Large intestine (tissue), 3 donors: ENCODE results near the gene NR1H4. TPM values are rescaled to one million over a fixed set of nuclear protein-coding genes. Genes with fewer than 3 reads are reported as not detected.
"Not testable (repeated sequence)": the region's sequence is repeated elsewhere in the genome, so short reads cannot be mapped to it uniquely, and the experiment has no call there.

Experiments used
- DNase-seq, 2 donors: peaks; one replicate each; pipeline versions ENCODE4 v3.0.0 to v3.0.0-alpha.2; 2013
- H3K27ac ChIP-seq: one replicate; pipeline ENCODE4 v1.5.1; 2013; ENCODE audit warnings: low read length
- H3K27me3 ChIP-seq: 2 replicates; pipeline ENCODE4 v1.6.1; 2013; ENCODE audit warnings: low read length; ENCODE audit not compliant: control insufficient read depth, insufficient read depth
- H3K36me3 ChIP-seq: 2 replicates; pipeline ENCODE4 v1.6.1; 2013; ENCODE audit warnings: low read length; ENCODE audit not compliant: control insufficient read depth, insufficient read depth
- H3K4me1 ChIP-seq: one replicate; pipeline ENCODE4 v1.6.1; 2013; ENCODE audit warnings: low read length; ENCODE audit not compliant: control insufficient read depth, insufficient read depth
- H3K4me3 ChIP-seq: one replicate; pipeline ENCODE4 v1.5.1; 2013; ENCODE audit warnings: low read length
- H3K9me3 ChIP-seq: one replicate; pipeline ENCODE4 v1.6.1; 2013; ENCODE audit warnings: mild to moderate bottlenecking, low read depth, low read length, moderate library complexity; ENCODE audit not compliant: control insufficient read depth
- WGBS: methylation state at CpG from one replicate; pipeline ENCODE4 v1.1.5; 2013; ENCODE audit warnings: low lambda C conversion rate; ENCODE audit not compliant: insufficient coverage; 5-methylcytosine and 5-hydroxymethylcytosine counted together
- polyA plus RNA-seq: library from polyadenylated mRNA; unstranded; fragments of 120-200 nt; gene quantifications from one replicate; pipeline ENCODE4 v1.2.1, GENCODE V29; 2013

Gene NR1H4
- polyA plus RNA-seq, 1 donor: 76.9 TPM

- H3K36me3 ChIP-seq, H3K27me3 ChIP-seq, H3K9me3 ChIP-seq: not testable (repeated sequence)
- Histone ChIP-seq H3K4me1 (peaks cover 22% of the 10 kb centered on the region), H3K4me3 (peak overlapping the region; percentile 58), H3K27ac (peak overlapping the region; percentile 88)
- no CpG with 5 or more reads among the region's 4 CpGs for WGBS
- DNase-seq: peak in 1 of 2 donors; percentile 21
Observed at GRCh38 chr12:100502718-100503117, 29.1 kb downstream of the NR1H4 start.

- peak overlapping the region; percentile 58 for H3K4me3 ChIP-seq
- H3K27ac ChIP-seq: peak overlapping the region; percentile 88
- 30% methylated on average over 2 of the region's 6 CpGs for WGBS
- no peaks in the 10 kb centered on the region for H3K9me3 ChIP-seq
- DNase-seq: peak; percentile 53 to 85
- peaks cover 23% of the 10 kb centered on the region for H3K4me1 ChIP-seq
- no peaks in the 10 kb centered on the region for H3K36me3 ChIP-seq
- H3K27me3 ChIP-seq: no peaks in the 10 kb centered on the region
Observed at GRCh38 chr12:100503228-100503628, 29.6 kb downstream of the NR1H4 start.

- Histone ChIP-seq H3K27ac (peak overlapping the region; percentile 88), H3K9me3 (no peaks in the 10 kb centered on the region), H3K4me1 (peaks cover 22% of the 10 kb centered on the region), H3K4me3 (peak overlapping the region; percentile 58), H3K27me3 (no peaks in the 10 kb centered on the region), H3K36me3 (no peaks in the 10 kb centered on the region)
- DNase-seq: peak; percentile 55 to 80
- no CpG with 5 or more reads among the region's 1 CpG for WGBS
Observed at GRCh38 chr12:100504804-100505203, 31.1 kb downstream of the NR1H4 start.

- Histone ChIP-seq H3K4me1 (peaks cover 5% of the 10 kb centered on the region), H3K9me3 (no peaks in the 10 kb centered on the region), H3K36me3 (peaks cover 15% of the 10 kb centered on the region), H3K27me3 (no peaks in the 10 kb centered on the region), H3K27ac (no peak overlapping the region), H3K4me3 (no peak overlapping the region)
- WGBS: 100% methylated on average over 1 of the region's 4 CpGs
- DNase-seq: no peak
Observed at GRCh38 chr12:100508751-100509150, 35.1 kb downstream of the NR1H4 start.

- H3K4me3 ChIP-seq: no peak overlapping the region
- H3K27ac ChIP-seq: no peak overlapping the region
- DNase-seq: no peak
- peaks cover 3% of the 10 kb centered on the region for H3K4me1 ChIP-seq
- H3K9me3 ChIP-seq: no peaks in the 10 kb centered on the region
- peaks cover 21% of the 10 kb centered on the region for H3K36me3 ChIP-seq
- H3K27me3 ChIP-seq: no peaks in the 10 kb centered on the region
- WGBS: no CpG with 5 or more reads among the region's 3 CpGs
Observed at GRCh38 chr12:100512692-100513091, 39.0 kb downstream of the NR1H4 start.

GRCh38 chr12:100515968-100516367, 42.3 kb downstream of the NR1H4 start:
- no peak overlapping the region for H3K27ac ChIP-seq
- DNase-seq: no peak
- peaks cover 23% of the 10 kb centered on the region for H3K36me3 ChIP-seq
- no peaks in the 10 kb centered on the region for H3K27me3 ChIP-seq
- no peak overlapping the region for H3K4me3 ChIP-seq
- H3K4me1 ChIP-seq: no peaks in the 10 kb centered on the region
- 100% methylated on average over 3 of the region's 3 CpGs for WGBS
- H3K9me3 ChIP-seq: no peaks in the 10 kb centered on the region

GRCh38 chr12:100518376-100518775, 44.7 kb downstream of the NR1H4 start:
- 100% methylated on average over 1 of the region's 1 CpG for WGBS
- Histone ChIP-seq H3K27me3 (no peaks in the 10 kb centered on the region), H3K36me3 (peaks cover 14% of the 10 kb centered on the region), H3K4me3 (no peak overlapping the region), H3K9me3 (no peaks in the 10 kb centered on the region), H3K27ac (no peak overlapping the region), H3K4me1 (no peaks in the 10 kb centered on the region)
- DNase-seq: no peak

- no peaks in the 10 kb centered on the region for H3K27me3 ChIP-seq
- no peak overlapping the region for H3K4me3 ChIP-seq
- 80% methylated on average over 1 of the region's 10 CpGs for WGBS
- H3K9me3 ChIP-seq: no peaks in the 10 kb centered on the region
- H3K36me3 ChIP-seq: peaks cover 17% of the 10 kb centered on the region
- H3K4me1 ChIP-seq: peaks cover 4% of the 10 kb centered on the region
- no peak overlapping the region for H3K27ac ChIP-seq
- DNase-seq: no peak
Observed at GRCh38 chr12:100520048-100520769, 46.5 kb downstream of the NR1H4 start.

GRCh38 chr12:100521958-100522357, 48.3 kb downstream of the NR1H4 start:
- Histone ChIP-seq H3K9me3 (no peaks in the 10 kb centered on the region), H3K27me3 (no peaks in the 10 kb centered on the region), H3K4me3 (no peak overlapping the region), H3K4me1 (peaks cover 4% of the 10 kb centered on the region), H3K27ac (no peak overlapping the region), H3K36me3 (peaks cover 21% of the 10 kb centered on the region)
- no peak for DNase-seq
- WGBS: no CpG with 5 or more reads among the region's 1 CpG

- peak; percentile 30 to 63 for DNase-seq
- Histone ChIP-seq H3K9me3 (no peaks in the 10 kb centered on the region), H3K27ac (peak overlapping the region; percentile 92), H3K4me1 (peaks cover 20% of the 10 kb centered on the region), H3K36me3 (peaks cover 26% of the 10 kb centered on the region), H3K4me3 (no peak overlapping the region), H3K27me3 (no peaks in the 10 kb centered on the region)
- WGBS: 60% methylated on average over 1 of the region's 3 CpGs
Observed at GRCh38 chr12:100528034-100528433, 54.4 kb downstream of the NR1H4 start.
